Fibroblast of skin of left quadriceps (primary cell): ENCODE measurements around the gene SEZ6.

ENCODE experiments used
- DNase-seq, 2 experiments: peaks; one replicate each; pipeline ENCODE4 v3.0.0-alpha.2; 2013; ENCODE audit warnings: low read depth in 2 of 2

The SEZ6 gene

DNA sequence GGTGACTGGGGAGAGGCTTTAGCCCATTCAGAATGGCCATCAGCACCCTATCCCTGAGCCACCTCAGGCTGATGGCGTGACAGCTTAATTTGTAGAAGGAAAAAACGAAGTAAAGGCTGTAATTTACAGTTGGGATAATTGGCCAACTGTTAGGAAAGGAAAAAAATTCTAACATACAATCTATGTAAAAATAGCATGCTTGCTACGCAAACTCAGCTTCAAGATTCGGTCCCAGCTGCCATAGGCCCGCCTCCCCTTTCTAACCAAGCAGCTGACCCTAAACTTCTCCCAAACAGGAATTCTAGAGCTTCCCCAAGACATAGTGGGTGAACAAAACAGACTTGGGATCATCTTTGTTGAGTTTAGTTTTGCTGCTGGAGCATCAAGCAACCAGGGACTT lies 4.9 kb downstream of the SEZ6 start:
- no peak for DNase-seq

DNA sequence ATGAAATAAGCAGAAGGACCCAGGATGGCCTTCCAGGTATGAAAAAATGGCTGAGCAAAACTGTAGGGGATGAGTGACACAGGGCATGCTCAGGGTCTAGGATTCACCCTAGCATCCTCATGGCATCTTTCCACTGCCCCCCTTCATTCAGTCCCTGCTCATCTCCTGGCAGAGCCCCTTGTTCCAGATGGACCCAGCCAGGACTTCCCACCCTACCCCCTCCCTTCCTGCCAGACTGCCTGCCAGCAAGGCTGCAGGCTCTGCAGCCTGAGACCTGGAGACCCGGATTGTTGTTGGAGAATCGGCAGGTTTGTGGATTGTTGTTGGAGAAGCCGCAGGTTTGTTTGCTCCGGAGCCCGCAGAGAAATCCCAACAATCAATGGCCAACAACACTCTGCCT lies 6.6 kb downstream of the SEZ6 start:
- DNase-seq, result no peak

DNA sequence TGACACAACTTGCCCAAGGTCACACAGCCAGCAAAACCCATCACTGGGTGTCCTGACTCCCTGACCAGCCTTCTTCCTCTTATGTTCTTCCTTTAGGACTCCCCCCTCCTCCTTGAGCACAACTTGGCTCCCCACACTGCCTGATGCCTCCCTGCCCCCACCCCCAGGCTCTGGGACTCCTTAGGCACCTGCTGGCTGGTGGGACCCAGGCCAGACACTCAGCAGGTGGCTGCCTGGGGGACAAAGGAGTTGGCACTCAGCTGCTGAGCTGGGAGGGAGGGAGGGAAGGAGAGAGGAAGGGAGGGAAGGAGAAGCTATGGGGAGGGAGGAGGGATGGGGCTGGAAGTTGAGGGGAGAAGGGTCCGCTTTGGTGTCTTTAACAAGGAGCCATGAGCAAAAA lies 8.0 kb downstream of the SEZ6 start:
- no peak for DNase-seq

DNA sequence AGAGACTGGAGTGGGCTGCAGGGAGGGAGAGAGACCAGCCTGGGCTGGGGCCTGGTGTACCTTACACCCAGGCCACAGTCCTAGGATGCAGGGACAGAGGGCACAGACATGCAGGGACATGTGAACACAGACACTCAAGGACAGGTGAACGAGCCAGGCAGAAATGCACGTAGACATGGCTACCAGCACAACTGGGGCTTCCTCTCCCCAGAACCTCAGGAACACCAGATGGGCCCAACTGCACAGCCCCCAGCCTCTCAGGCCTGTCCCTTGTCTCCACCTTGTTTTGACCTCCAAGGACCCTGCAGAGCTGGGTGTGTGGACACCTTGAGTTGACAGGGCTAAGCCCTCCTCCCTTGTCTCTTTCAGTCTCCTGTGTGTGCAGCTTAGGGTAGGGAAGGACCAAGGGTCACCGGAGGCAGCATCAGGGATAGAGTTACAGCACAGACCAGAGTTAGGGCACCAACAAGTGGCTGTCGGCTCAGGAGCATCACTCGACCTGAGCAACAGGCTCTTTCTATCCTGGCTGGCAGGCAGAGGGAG lies 9.2 kb downstream of the SEZ6 start:
- no peak for DNase-seq

DNA sequence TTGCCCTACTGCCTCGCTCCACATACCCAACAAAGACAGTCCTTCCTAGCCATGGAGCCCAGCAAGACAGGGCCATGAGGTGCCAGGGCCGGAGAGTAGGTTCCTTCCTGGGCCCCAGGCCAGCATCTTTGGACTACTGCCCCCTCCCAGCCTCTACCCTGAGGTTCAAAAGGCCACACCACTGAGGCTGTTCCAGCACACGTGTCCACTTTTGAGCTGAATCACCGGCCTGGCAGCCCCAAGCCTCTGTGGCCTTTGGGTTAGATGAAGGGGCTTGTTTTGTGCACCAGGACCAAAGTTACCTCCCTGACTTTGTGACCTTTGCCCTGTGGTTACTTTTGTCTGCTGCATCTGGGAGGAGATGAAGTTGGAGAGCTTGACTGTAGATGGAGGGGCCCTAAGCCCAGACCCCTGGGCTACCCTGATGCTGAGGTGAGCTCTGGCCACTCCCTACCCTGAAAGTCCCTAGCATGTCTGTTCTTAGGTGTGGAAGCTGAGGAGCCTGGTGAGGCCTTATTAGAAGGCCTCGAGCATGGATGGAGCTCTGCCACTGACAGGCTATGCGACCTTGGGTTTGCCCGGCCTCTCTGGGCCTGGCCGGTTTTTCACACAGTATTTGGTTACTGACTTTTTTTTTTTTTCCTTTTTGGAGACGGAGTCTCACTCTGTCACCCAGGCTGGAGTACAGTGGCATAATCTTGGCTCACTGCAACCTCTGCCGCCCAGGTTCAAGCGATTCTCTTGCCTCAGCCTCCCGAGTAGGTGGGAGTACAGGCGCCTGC lies 12.0 kb downstream of the SEZ6 start:
- DNase-seq, result no peak

DNA sequence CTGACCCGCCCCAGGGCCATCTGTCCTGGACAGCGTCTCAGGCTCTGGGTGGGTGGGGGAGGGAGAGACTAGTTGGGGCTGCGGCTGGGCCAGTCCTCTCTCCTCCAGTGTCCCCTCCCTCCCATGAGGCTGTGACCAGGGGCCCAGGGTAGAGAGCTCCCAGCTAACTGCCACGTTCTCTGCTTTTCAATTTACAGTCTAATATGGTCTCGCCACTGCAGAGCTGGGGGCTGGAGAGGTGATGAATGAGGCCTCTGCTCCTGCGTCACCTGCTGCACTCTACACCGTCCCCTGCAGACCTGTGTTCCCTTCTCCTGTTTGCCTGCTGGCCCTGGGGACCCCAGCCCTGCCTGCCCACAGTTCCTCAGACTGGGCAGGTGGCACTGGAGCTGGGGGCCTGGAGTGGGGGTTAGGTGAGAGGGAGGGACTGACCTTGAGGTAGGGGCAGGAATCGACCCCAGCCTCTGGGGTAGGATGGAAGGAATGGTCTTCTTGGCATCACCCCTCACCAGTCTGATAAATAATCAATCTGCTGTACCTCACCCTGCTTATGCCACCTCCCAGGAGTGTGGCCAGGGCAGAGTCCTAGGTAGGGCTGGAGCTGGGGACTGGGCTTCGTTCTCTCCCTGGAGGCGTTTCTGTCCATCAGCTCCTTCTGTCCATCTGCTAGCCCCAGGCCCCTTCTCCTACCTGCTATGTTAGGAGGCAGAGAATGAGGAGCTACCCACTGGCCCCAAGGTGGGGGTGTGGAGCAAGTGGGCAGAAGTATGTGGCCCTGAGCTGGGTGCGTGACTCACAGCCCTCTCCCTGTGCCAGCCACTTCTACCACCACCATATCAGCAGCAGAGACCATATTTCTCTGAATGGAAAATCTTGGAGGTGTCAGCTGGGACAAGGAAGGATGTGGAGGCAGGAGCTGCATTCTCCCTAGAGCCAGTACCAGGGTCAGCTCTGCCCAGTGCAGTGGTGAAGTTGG lies 12.9 kb downstream of the SEZ6 start:
- DNase-seq, result no peak

DNA sequence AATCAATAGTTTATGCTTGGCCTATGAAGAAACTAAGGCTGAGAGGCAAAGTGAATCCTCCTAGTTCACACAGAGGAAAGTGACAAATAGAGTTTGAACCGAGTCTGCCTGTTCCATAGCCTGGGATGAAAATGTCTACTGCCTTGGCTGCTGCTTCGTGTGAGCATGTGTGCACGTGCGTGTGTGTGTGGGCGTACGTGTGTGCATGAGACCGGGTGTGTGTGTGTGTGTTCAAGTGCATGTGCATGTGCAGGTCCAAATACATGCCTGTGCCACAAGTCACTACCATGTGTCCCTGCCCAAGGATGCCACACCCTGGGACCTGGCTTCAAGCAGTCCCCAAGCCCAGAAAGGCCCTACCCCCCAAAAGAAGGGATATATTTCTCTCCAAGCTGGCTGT lies 13.6 kb downstream of the SEZ6 start:
- no peak for DNase-seq

DNA sequence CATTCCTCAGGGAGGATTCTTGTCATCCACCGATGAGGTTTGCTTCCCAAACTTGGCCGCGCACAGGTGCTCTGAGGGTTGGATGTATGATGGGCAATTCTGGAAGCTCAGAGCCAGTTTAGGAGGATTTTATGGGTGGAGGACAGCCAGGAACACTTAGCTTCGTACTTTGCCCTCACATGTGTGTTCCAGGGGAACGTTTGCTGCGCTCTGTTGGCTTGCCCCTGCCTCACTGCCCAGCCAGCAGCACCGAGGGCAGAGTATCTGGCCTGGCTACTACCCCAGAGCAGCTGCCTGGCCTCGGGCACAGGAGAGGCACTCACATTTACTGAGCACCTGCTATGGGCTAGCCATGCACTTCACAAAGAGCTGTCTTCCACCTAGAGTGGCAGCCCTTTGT lies 14.1 kb downstream of the SEZ6 start:
- no peak for DNase-seq

DNA sequence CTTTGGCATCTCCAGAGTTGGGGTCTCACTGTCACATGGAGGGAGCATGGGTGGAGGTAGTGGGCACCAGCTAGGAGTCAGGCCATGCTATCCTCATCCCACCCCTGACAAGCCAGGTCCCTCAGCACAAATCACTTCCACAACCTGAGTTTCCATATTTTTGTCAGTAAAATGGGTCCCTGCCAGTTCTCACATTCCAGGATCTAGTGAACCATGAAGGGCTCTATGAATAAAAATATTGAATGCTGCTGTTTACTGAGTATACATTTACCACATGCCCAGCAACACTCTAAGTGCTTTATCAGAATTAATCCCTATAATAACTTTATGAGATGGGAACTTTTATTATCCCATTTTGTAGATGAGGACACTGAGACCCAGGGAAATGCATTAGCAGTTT lies 16.8 kb downstream of the SEZ6 start:
- no peak for DNase-seq

DNA sequence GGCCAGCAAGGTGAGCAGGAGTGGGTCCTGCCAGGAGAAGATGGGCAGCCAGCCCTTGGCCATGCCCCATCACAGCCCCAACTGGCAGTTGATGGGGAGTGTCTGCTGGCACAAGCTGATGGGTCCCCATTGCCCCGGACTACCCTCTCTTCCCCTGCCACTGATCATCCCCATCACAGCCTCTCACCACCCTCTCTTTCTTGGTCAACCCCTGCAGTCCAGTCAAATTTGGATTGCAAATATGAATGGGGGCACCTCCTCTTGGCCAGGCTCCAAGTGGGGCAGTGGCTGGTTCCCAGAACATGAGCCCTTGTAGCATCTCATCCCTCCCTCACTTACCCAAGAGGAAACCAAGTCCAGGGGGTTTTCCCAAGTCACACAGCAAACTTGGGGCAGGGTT lies 17.4 kb downstream of the SEZ6 start:
- DNase-seq, result no peak

DNA sequence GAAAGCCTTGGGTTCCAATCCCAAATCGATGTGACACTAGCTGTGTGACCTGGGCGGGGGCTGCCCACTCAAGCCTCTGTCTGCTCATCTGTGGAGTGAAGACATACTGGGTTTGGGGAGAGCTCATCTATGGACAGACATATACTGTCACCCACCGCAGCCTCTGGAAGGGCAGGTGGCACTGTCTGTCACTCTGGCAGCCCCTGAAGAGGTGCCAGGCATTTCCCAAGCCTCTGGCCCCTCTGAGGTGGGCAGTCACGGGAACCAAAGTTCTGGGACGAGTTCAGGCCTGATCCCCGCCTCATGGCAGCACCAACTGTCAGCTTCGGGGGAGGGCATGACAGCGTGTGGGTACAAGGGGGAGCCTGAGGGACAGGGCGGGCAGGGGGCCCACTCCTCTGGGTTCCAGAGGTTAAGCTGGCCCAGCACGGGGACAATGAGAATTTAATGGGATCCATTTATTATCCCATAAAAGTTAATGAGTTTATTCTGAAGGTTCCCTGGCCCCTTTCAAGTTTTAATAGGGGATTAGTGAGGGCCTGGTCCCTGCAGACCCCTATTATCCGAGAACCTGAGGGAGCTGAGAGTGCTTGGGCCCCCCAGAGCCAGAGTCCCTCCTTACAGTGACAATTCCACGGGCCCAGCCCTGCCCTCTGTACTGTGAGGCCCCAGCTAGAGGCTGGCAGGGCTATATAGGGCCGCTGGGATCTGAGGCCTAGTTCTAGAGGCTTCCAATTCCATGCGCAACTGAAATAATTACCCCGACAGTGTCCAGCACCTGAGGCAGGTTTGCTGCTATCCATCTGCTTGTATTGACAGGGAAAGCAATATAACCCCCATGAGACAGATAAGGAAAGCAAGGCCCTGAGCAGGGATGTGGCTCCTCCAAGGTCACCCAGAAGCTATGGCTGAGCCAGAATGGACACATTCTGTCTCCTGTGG lies 18.8 kb downstream of the SEZ6 start:
- no peak for DNase-seq

DNA sequence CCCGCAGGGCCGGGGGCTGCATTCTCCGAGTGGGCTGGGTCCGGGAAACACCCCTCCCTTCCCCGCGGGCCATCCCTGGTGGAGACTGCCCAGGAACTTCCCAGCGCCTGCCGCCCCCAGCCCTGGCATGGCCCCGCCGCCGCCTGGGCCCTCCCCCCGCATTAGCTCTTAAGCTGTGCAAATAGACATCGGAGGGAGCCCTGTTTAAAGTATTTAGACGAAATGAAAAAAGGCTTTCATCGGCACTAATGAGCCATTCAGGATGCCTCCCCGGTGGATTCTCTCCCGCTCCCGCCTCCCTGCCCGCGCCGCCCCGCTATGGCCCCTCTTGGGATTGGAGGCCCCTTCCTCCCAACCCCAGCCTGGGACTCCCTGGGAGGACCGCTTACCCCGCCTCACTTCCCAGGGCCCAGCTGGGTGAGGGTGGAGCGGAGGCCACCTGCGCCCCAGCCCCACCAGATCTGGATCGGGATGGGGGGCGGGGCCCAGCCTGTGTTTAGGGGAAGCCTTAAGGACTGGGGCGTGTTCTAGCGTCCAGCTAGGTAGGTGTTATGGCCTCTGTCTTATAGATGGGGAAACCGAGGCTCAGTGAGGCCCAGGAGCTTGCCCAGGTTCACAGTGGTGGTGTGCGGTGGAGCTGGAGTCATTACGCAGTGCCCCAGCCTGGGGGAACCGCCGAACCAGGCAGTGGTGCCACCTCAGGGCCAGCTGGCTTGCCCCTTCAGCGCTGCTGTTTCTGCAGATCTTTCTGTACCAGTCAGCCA lies 19.7 kb downstream of the SEZ6 start:
- DNase-seq, result no peak

DNA sequence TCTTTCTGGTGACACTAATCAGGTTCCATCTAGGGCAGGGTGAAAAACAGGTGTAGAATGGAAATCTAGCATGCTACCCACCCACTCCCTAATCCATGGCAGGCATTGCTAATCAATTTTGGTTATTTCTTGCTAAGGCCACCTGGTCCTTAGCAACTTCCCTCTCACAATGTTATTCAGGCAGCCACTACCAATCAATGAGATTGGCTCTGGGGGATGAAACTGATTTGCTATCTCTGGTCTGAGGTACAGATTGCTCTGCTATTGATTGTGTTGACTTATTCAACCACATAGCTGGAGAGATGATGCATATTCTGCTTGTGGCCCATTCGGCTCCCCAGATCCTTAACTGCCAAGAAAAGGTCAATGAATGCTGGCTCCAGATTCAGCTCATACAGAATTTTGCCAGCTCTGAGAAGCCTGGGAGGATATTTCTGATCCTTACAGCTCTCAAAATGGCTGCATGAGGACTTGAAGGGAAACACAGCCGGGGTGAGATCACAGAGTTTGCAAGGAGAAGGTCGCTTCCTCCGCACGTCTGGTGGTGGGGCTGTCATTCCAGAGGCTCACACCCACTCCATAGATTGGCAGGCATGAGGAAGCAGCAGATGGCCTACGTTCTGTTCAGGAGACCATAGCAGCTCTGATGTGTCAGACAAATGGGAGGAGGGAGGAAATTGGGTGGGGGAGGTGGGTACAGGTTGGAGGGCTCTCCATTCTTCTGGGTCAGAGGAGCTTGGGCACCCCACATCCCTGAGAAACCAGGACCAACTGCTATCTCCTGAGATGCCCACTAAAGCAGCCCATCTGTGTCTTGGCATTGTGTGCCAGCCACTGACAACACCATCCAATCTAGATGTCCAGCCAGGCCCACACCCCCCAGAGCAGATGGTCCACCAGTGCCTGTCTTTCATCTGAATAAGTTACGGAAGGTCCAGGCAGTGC lies 22.3 kb downstream of the SEZ6 start:
- no peak for DNase-seq

DNA sequence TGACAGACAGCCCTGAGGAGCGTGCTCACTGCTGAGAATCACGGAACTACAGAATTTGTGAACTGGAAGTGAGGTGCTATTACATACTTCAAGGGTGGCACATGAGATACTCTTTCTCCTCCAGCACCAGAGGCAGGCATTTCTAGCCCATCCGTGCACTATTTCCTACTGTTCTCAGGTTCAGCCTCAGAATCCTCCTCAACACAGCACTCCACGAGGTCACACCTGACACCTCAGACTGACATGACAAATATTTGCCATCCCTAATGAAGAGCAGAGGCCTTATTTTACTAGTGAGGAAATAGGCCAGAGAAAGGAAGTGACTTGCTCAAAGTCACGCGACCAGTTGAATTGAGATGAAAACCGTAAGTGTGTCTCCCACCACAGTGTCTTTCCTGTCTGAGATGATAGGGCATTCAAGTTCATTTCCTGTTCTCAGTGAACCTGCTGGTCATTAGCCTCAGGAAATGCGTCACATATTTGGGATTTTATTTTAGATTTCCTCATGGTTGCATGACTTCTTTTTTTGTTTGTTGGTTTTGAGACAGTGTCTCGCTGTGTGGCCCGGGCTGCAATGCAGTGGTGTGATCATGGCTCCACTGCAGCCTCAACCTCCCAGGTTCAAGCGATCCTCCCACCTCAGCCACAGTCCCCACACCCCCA lies 23.6 kb downstream of the SEZ6 start:
- DNase-seq, result no peak

DNA sequence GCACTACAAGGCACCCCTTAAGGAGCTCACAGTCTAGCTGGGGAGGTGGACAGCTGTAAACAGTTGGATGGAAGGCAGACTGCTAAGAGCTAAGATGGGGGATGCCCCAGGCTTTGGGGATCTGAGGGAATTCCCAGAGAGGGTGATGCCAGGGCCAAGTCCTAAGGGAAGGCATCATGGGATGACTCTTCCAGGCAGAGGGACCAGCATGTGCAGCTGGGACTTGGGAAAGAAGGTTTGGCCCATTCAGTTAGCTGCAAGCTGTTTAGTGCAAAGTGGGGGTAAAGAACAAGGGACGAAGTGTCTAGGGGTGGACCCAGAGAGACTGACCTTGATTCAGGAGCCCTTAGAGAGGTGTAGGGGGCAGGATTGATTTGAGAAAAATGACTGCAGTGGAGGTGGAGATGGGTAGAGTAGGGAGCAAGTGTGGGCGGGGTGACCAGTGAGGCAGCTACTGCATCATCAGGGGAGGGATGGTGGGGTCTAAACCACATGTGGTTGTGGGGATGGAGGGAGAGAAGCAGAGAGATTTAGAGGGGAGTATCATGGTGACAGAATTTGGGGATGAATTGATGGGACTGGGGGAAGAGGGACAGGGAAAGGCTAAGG lies 27.4 kb downstream of the SEZ6 start:
- no peak for DNase-seq

DNA sequence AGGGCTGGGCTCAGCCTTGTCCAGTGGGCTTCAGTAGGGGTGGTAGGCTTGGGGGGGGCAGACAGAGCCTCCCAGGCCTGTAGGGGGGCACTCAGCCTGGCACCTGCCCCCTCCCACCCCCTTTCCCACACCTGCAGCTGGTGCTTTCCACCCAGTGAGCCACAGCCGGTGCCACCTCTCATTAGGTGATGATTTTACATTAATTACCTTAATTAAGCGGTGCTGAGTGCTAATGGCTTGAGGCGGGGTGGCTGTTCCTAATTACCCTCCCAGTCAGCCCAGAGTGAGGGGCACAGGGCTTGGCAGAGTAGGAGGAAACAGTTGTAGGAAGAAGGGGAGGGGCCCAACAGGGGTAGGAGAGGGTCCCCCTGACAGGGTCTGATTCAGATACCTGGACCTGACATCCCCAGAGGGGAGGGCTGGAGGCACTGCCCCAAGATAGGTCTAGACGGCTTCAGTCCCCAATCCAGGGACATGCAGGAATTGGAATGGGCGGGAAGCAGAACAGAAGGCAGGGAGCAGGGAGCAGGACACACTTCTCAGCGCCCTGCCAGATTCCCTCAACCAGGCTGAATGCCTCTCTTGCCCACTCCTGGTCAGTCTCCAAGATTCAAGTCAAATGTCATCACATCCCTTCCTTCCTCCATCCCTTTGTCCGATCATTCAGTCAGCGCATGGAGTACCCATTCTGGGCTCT lies 28.0 kb downstream of the SEZ6 start:
- DNase-seq, result no peak

DNA sequence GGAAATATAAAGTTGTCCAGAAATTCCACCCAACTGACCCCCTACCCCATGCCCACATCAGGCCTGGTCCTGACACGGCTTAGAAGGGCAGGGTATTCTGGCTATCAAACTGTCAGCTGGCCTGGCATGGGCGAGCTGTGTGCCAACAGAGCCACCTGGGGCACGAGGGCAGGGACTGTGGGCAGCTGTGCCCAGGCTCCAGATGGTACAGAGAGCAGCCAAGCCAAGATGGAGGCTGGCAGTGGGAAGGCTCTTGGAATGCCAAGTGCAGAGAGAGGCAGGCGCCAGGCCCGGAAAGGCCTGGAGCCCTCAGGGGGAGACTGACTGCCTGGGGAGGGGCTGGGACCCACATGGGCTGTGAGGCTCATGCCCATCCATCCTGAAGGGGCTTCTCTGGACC lies 30.2 kb downstream of the SEZ6 start:
- DNase-seq, result no peak

DNA sequence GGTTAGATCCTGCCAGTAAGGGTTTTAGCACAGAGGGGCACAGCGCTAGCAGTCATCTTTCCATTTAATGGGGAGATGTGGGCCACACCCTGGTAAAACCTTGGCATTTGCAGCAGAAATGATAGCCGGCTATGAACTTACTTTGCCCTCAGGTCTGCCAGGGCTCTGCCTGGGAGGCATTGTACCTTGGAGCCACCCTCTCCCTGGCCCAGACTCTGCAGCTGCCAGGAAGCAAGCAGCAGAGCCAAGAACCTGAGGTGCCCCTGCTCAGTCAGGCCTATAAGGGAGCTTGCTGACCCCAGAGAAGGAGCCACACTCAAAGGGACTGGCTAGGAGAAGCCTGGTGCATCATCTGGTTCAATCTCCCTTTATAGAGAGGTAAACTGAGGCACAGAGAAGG lies 30.8 kb downstream of the SEZ6 start:
- no peak for DNase-seq
